ENCODE measurements around the gene AQP2.

AQP2 gene

DNA sequence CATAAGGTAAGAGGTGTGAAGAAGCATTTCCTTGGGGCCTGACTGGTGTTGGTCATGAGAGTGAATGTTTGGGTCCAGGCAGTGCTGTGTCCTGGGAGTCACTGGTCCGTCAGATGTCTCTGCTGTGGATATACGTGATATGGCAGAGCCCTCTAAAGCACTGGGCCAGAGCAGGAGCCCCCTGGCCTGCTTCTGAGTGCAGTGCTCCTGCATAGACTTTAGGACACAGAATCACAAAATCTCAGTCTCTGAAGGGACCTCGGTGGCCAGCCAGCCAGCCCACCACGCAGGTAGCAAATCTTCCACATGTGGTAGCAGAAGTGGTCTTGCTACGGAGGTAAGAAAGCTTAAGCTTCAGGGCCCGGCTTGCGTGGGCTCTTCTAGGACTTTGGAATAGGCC lies 18.5 kb upstream of the AQP2 start:
- no peak for ATAC-seq

DNA sequence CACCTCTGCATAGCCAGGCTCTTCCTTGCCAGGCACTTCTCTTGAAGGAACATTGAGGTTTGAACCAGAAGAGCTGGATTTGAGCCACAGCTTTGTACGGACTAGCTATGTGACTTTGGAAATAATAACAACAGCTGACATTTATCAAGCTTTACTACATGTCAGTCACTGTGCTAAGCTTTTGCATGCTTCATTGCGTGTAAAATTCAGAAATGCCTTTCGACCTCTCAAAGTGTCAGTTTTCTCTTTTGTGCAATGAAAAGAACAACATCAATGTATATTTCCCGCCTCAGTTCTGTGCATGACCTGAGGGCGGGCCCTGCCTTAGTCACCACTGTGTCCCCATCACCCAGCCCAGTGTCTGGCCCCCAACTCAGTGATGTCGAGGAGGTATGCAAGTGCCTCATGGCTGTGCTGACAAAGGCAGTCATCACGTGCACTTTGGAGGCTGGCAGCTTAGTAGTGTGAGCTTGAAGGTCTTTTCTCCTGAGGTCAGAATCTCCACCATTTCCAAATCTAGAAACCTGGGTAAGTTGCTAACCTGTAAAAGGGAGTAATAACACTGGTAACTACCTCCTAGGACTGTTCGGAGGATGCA lies 17.9 kb upstream of the AQP2 start:
- no peak for TF ChIP-seq ZFP30 (CRISPR knock-in tag; IDR thresholded peaks at IDR 0.05)
- TF ChIP-seq ARNTL (CRISPR knock-in tag; IDR thresholded peaks at IDR 0.05; ENCODE audit: borderline replicate concordance, low read depth): no peak
- TF ChIP-seq, protein P1, sequence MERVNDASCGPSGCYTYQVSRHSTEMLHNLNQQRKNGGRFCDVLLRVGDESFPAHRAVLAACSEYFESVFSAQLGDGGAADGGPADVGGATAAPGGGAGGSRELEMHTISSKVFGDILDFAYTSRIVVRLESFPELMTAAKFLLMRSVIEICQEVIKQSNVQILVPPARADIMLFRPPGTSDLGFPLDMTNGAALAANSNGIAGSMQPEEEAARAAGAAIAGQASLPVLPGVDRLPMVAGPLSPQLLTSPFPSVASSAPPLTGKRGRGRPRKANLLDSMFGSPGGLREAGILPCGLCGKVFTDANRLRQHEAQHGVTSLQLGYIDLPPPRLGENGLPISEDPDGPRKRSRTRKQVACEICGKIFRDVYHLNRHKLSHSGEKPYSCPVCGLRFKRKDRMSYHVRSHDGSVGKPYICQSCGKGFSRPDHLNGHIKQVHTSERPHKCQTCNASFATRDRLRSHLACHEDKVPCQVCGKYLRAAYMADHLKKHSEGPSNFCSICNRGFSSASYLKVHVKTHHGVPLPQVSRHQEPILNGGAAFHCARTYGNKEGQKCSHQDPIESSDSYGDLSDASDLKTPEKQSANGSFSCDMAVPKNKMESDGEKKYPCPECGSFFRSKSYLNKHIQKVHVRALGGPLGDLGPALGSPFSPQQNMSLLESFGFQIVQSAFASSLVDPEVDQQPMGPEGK (CRISPR knock-in tag; IDR thresholded peaks at IDR 0.05; ENCODE audit: borderline replicate concordance): no peak
- no peak for TF ChIP-seq SNAI2 (CRISPR knock-in tag; IDR thresholded peaks at IDR 0.05)
- TF ChIP-seq, protein P2, sequence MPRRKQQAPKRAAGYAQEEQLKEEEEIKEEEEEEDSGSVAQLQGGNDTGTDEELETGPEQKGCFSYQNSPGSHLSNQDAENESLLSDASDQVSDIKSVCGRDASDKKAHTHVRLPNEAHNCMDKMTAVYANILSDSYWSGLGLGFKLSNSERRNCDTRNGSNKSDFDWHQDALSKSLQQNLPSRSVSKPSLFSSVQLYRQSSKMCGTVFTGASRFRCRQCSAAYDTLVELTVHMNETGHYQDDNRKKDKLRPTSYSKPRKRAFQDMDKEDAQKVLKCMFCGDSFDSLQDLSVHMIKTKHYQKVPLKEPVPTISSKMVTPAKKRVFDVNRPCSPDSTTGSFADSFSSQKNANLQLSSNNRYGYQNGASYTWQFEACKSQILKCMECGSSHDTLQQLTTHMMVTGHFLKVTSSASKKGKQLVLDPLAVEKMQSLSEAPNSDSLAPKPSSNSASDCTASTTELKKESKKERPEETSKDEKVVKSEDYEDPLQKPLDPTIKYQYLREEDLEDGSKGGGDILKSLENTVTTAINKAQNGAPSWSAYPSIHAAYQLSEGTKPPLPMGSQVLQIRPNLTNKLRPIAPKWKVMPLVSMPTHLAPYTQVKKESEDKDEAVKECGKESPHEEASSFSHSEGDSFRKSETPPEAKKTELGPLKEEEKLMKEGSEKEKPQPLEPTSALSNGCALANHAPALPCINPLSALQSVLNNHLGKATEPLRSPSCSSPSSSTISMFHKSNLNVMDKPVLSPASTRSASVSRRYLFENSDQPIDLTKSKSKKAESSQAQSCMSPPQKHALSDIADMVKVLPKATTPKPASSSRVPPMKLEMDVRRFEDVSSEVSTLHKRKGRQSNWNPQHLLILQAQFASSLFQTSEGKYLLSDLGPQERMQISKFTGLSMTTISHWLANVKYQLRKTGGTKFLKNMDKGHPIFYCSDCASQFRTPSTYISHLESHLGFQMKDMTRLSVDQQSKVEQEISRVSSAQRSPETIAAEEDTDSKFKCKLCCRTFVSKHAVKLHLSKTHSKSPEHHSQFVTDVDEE (CRISPR knock-in tag; IDR thresholded peaks at IDR 0.05): no peak
- TF ChIP-seq GLIS3 (CRISPR knock-in tag; IDR thresholded peaks at IDR 0.05): no peak
- TF ChIP-seq ISL1 (CRISPR knock-in tag; IDR thresholded peaks at IDR 0.05): no peak
- TF ChIP-seq, protein P3, sequence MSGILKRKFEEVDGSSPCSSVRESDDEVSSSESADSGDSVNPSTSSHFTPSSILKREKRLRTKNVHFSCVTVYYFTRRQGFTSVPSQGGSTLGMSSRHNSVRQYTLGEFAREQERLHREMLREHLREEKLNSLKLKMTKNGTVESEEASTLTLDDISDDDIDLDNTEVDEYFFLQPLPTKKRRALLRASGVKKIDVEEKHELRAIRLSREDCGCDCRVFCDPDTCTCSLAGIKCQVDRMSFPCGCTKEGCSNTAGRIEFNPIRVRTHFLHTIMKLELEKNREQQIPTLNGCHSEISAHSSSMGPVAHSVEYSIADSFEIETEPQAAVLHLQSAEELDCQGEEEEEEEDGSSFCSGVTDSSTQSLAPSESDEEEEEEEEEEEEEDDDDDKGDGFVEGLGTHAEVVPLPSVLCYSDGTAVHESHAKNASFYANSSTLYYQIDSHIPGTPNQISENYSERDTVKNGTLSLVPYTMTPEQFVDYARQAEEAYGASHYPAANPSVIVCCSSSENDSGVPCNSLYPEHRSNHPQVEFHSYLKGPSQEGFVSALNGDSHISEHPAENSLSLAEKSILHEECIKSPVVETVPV (CRISPR knock-in tag; IDR thresholded peaks at IDR 0.05): no peak
- TF ChIP-seq ZNF70 (CRISPR knock-in tag; IDR thresholded peaks at IDR 0.05): no peak
- TF ChIP-seq ZC3H10 (CRISPR knock-in tag; IDR thresholded peaks at IDR 0.05): no peak
- no peak for TF ChIP-seq ESRRG (CRISPR knock-in tag; IDR thresholded peaks at IDR 0.05)
- no peak for TF ChIP-seq TOX (CRISPR knock-in tag; IDR thresholded peaks at IDR 0.05; ENCODE audit: borderline replicate concordance)
- no peak for TF ChIP-seq PPARA (CRISPR knock-in tag; IDR thresholded peaks at IDR 0.05; ENCODE audit: borderline replicate concordance)
- ATAC-seq: no peak

More for the DNA sequence above, 18.5 kb upstream of the AQP2 start:
- TF ChIP-seq TCF4 (CRISPR knock-in tag; IDR thresholded peaks at IDR 0.05; ENCODE audit: borderline replicate concordance) (no peak), ZC3H10 (CRISPR knock-in tag; IDR thresholded peaks at IDR 0.05) (no peak), ZFP30 (CRISPR knock-in tag; IDR thresholded peaks at IDR 0.05) (no peak), RARB (CRISPR knock-in tag; IDR thresholded peaks at IDR 0.05) (no peak), ISL1 (CRISPR knock-in tag; IDR thresholded peaks at IDR 0.05) (no peak)
- TF ChIP-seq, protein P1 (CRISPR knock-in tag; IDR thresholded peaks at IDR 0.05; ENCODE audit: borderline replicate concordance): no peak
- TF ChIP-seq, protein P2 (CRISPR knock-in tag; IDR thresholded peaks at IDR 0.05): no peak
- TF ChIP-seq, protein P4, sequence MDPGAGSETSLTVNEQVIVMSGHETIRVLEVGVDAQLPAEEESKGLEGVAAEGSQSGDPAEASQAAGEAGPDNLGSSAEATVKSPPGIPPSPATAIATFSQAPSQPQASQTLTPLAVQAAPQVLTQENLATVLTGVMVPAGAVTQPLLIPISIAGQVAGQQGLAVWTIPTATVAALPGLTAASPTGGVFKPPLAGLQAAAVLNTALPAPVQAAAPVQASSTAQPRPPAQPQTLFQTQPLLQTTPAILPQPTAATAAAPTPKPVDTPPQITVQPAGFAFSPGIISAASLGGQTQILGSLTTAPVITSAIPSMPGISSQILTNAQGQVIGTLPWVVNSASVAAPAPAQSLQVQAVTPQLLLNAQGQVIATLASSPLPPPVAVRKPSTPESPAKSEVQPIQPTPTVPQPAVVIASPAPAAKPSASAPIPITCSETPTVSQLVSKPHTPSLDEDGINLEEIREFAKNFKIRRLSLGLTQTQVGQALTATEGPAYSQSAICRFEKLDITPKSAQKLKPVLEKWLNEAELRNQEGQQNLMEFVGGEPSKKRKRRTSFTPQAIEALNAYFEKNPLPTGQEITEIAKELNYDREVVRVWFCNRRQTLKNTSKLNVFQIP (CRISPR knock-in tag; IDR thresholded peaks at IDR 0.05; ENCODE audit: borderline replicate concordance, low read depth): no peak
